ENCODE data around the gene ANKDD1A.

The ANKDD1A gene

GRCh38 chr15:64902863-64903262, 8.8 kb upstream of the ANKDD1A start:
- H3K4me1 ChIP-seq (ENCODE audit: control insufficient read depth, insufficient read depth, low read length): no peaks in the 10 kb centered on the region; the same call in 1 of the 2 replicates
- CTCF ChIA-PET: no interaction called here
- no peak overlapping the region for H3K4me3 ChIP-seq (ENCODE audit: low read depth, low read length)
- H3K27ac ChIP-seq (ENCODE audit: extremely low read depth, low read depth, low read length): no peak overlapping the region
- H3K36me3 ChIP-seq (ENCODE audit: control insufficient read depth in 2 of 2, insufficient read depth in 1 of 2, low read length in 2 of 2): no peaks in the 10 kb centered on the region
- TF ChIP-seq SETDB1 (IDR thresholded peaks at IDR 0.05; ENCODE audit: insufficient read length, low read length) (no peak), KLF8 (tag by site-specific recombination; IDR thresholded peaks at IDR 0.05) (no peak), YY1 (tag by site-specific recombination; IDR thresholded peaks at IDR 0.05) (no peak), ZNF623 (tag by site-specific recombination; IDR thresholded peaks at IDR 0.05) (no peak), PBX3 (CRISPR knock-in tag; IDR thresholded peaks at IDR 0.05) (no peak), ZBTB48 (tag by site-specific recombination; IDR thresholded peaks at IDR 0.05) (no peak), ZNF10 (tag by site-specific recombination; IDR thresholded peaks at IDR 0.05) (no peak), ZNF19 (tag by site-specific recombination; IDR thresholded peaks at IDR 0.05; ENCODE audit: low read depth) (no peak), ZNF626 (tag by site-specific recombination; IDR thresholded peaks at IDR 0.05) (no peak), ZNF157 (tag by site-specific recombination; IDR thresholded peaks at IDR 0.05) (no peak), ZBTB21 (tag by site-specific recombination; IDR thresholded peaks at IDR 0.05) (no peak)
- TF ChIP-seq, protein P1, sequence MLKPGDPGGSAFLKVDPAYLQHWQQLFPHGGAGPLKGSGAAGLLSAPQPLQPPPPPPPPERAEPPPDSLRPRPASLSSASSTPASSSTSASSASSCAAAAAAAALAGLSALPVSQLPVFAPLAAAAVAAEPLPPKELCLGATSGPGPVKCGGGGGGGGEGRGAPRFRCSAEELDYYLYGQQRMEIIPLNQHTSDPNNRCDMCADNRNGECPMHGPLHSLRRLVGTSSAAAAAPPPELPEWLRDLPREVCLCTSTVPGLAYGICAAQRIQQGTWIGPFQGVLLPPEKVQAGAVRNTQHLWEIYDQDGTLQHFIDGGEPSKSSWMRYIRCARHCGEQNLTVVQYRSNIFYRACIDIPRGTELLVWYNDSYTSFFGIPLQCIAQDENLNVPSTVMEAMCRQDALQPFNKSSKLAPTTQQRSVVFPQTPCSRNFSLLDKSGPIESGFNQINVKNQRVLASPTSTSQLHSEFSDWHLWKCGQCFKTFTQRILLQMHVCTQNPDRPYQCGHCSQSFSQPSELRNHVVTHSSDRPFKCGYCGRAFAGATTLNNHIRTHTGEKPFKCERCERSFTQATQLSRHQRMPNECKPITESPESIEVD (tag by site-specific recombination; IDR thresholded peaks at IDR 0.05): no peak
- TF ChIP-seq, protein P2, sequence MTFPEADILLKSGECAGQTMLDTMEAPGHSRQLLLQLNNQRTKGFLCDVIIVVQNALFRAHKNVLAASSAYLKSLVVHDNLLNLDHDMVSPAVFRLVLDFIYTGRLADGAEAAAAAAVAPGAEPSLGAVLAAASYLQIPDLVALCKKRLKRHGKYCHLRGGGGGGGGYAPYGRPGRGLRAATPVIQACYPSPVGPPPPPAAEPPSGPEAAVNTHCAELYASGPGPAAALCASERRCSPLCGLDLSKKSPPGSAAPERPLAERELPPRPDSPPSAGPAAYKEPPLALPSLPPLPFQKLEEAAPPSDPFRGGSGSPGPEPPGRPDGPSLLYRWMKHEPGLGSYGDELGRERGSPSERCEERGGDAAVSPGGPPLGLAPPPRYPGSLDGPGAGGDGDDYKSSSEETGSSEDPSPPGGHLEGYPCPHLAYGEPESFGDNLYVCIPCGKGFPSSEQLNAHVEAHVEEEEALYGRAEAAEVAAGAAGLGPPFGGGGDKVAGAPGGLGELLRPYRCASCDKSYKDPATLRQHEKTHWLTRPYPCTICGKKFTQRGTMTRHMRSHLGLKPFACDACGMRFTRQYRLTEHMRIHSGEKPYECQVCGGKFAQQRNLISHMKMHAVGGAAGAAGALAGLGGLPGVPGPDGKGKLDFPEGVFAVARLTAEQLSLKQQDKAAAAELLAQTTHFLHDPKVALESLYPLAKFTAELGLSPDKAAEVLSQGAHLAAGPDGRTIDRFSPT (tag by site-specific recombination; IDR thresholded peaks at IDR 0.05): no peak
- POLR2A ChIA-PET: no interaction called here
- H3K9me3 ChIP-seq (ENCODE audit: control insufficient read depth, insufficient read depth, low read depth, low read length): no peaks in the 10 kb centered on the region

DNA sequence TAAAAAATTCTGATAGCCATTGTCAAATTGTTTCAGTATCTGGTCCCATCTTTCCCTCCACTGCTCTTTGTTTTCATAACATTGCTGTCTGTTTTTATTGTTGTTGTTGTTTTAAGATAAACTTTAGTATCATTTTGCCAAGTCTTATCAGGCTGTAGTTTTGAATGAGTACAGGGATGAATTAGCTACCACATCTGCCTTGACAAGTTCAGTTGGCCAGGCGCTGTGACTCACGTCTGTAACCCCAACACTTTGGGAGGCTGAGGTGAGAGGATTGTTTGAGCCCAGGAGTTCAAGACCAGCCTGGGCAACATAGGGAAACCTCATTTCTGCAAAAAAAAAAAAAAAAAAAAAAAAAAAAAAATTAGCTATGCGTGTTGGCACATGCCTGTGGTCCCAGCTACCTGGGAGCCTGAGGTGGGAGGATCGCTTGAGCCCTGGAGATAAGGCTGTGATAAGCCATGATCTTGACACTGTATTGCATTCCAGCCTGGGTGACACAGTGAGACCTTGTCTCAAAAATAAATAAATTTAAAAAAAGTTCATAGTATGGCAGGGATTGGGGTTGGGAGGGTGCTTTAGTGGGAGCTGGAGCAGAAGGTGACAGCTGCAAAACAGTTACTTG, 8.3 kb upstream of the ANKDD1A start:
- H3K4me1 ChIP-seq (ENCODE audit: control insufficient read depth, insufficient read depth, low read length): no peaks in the 10 kb centered on the region; the same call in 1 of the 2 replicates
- ChIA-PET CTCF (no interaction called here), POLR2A (no interaction called here)
- H3K4me3 ChIP-seq (ENCODE audit: low read depth, low read length): no peak overlapping the region
- no peak overlapping the region for H3K27ac ChIP-seq (ENCODE audit: extremely low read depth, low read depth, low read length)
- H3K9me3 ChIP-seq (ENCODE audit: control insufficient read depth, insufficient read depth, low read depth, low read length): no peaks in the 10 kb centered on the region
- H3K36me3 ChIP-seq (ENCODE audit: control insufficient read depth in 2 of 2, insufficient read depth in 1 of 2, low read length in 2 of 2): no peaks in the 10 kb centered on the region
- no peak for TF ChIP-seq ZNF280D (tag by site-specific recombination; IDR thresholded peaks at IDR 0.05)
- TF ChIP-seq, protein P3, sequence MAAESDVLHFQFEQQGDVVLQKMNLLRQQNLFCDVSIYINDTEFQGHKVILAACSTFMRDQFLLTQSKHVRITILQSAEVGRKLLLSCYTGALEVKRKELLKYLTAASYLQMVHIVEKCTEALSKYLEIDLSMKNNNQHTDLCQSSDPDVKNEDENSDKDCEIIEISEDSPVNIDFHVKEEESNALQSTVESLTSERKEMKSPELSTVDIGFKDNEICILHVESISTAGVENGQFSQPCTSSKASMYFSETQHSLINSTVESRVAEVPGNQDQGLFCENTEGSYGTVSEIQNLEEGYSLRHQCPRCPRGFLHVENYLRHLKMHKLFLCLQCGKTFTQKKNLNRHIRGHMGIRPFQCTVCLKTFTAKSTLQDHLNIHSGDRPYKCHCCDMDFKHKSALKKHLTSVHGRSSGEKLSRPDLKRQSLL (tag by site-specific recombination; IDR thresholded peaks at IDR 0.05): no peak
- no peak for TF ChIP-seq ZNF335 (tag by site-specific recombination; conservative IDR thresholded peaks at IDR 0.05)

Measured in HEK293 (cell line).